NCI-H774 (cell line): ENCODE data around the gene SHH.
"Not testable (repeated sequence)": the region's sequence is repeated elsewhere in the genome, so short reads cannot be mapped to it uniquely, and the experiment has no call there.

Experiments used
- DNase-seq: peaks from one replicate; lab custom pipeline; 2025; lab: John Stamatoyannopoulos, UW

Gene SHH

DNA sequence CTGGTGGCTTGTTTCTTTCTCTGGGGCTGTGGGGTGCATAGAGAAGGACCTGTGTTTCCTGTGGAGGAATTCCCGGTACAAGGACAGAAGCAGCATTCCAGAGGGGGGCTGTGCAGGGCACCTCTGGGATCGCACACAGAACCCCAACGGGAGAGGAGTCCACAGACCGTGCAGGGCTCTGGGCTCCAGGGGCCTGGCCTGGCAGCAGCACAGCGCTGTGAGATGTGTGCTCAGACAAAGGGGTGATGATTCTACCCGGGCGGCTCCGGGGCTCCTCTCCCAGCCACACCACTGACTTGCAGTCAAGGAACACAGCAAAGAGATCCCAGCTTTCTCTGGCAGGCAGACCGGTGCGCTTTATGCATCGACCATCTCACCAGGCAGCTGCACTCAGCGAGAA, 6.9 kb upstream of the SHH start:
- no peak for DNase-seq

- no peak for DNase-seq
Measured at GRCh38 chr7:155818820-155819168, 6.5 kb upstream of the SHH start.

- DNase-seq: no peak
Measured at GRCh38 chr7:155818154-155818819, 6.0 kb upstream of the SHH start.

DNA sequence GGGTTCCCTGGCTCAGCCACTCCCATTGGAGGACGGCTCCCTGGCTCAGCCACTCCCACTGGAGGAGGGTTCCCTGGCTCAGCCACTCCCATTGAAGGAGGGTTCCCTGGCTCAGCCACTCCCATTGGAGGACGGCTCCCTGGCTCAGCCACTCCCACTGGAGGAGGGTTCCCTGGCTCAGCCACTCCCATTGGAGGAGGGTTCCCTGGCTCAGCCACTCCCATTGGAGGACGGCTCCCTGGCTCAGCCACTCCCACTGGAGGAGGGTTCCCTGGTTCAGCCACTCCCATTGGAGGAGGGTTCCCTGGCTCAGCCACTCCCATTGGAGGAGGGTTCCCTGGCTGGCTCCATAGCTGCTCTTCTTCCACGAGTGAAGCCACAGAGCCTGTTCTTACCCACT, 5.3 kb upstream of the SHH start:
- not testable (repeated sequence) for DNase-seq

DNA sequence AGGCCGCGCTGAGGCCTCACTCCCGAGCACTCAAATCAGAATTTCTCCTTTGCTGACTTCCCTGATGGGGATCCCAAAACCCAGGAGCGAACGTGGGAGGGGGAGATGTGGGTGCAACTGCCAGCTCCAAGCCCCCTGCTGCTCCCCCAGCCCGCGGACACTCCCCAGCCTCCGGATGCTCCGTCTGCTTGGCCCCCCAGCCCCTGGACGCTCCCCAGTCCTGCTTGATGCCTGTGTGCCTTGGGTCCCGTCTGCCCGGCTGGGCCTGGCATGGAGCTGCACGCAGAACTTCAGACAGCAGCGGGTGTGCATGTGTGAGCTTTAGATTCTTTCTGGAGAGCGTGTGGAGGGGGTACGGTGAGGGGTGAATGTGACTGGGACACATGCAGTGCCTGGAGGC, 4.7 kb upstream of the SHH start:
- DNase-seq: no peak

DNA sequence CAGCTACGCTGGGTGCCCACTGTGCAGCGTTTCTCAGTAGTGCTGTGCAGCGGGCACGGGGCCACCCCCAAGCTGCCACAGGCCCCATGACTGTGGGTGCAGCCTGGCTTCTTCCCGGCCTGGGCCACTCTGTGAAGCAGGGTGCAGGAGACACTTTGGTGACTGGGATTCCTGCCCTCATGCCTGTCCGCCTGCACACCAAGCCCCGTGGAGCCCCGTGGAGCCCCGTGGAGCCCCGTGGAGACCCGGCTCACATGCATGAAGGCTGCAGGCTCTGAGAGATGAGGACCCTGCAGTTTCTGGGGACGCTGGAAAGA, 3.9 kb upstream of the SHH start:
- no peak for DNase-seq

DNA sequence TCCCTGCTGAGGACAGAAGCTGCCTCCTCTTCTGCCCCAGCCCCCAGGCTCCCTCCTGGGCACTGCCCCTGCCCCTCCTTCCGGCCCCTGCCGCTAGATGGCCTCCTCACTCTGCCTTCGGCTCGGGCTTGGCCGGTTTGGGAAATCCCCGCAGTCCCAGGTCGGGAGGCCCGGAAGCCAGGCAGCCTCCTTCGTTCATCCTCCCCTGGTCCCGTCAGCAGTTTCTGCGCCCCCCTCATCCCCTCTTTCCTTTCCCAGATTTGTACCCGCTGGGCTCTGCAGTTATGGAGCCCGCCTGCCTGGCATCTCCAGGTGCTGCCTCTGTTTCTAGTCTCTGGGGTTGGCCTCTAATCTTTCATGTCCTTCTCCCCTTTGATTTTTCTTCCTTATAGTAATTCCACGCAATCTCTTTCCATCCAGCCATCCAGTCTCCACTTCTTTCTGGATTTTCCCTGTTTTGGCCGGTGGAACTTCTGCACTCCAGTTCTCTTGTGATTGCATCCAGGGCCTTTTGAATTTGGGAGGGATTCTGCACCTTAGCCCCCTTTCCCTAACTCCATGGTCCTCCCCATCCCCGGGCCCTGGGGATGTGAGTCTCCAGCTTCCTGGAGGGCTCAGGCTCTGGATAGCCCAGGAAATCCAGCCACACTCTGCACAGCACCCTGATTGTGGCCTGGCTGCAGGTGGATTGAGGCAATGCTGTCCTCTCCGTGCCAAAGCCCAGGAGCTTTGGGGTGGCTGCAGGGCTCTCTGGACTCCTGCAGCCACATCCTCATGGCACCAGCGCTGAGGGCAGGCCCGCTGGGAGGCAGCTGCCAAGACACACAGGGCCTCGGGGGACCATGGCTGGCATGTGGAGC, 3.3 kb upstream of the SHH start:
- DNase-seq: no peak

- no peak for DNase-seq
Measured at GRCh38 chr7:155814316-155815276, 2.3 kb upstream of the SHH start.

GRCh38 chr7:155813546-155814315, 1.5 kb upstream of the SHH start:
- DNase-seq: no peak

DNA sequence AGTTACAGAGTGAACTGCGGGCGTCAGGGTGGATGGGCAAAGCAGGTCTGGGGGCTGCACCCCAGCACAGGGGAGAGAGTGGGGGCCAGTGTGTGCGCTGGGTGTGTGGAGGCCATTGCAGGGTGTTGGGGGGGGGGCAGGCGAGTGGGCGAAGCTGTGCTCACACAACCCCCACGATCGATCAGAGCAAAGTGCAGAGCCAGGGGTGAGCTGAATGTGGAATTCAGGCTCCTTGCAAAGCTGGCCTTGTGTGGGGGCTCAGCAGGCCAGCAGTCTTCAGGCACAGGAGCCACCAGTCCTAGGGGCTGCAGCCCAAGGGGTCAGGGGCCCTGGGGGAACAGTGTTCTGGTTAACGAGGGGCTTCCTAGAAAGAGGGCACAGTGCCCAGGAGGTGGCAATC, 862 bp upstream of the SHH start:
- DNase-seq: no peak

DNA sequence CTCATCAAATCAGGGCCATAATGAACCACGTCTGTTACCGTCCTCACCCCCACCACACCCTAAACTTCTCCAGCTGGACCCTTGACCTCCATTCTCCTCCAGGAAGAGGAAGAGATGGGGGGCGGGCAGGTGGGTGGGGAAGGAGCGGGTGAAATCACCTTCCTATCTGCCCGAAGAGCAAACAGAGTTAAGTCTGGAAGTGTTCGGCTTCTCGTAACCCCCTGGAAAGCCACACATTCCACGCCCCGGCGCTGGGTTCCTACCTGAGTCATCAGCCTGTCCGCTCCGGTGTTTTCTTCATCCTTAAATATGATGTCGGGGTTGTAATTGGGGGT, 736 bp downstream of the SHH start:
- DNase-seq: no peak

DNA sequence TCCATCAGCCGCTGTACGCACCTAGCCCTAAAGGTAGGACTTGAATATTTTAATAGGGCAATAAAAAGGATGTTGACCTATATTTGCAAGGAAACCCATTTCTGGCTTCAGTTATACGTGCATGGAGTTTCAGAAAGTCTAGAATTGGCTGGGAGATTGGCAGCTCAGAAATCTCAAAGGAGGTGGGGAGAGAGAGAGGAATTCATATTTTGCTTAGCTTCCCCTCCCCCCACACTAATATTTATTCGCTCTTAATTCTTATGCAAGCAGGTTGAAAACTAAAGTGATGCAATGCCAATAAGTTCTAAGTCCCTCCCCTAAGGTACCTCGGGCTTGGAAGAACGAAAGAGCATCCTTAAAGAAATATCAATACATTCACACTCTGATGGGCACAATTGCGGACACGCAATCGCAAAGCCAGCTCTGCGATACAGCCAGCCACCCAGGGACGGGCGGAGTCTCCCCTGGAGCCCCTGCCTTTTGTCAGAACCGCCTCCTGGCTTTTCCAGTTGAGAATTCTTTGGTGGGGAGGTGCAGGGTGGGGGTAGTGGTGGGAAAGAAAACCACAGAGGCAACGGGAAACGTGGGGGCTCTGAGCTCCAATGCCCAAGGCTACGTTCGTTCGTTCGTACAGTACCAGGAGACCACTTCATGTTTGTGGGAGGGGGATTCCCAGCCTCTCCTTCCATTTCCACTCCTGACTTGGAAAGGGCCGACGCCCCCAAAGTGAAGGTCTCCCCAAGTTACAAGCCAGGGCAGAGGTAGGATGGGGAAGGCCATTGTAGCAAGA, 1.3 kb downstream of the SHH start:
- no peak for DNase-seq

DNA sequence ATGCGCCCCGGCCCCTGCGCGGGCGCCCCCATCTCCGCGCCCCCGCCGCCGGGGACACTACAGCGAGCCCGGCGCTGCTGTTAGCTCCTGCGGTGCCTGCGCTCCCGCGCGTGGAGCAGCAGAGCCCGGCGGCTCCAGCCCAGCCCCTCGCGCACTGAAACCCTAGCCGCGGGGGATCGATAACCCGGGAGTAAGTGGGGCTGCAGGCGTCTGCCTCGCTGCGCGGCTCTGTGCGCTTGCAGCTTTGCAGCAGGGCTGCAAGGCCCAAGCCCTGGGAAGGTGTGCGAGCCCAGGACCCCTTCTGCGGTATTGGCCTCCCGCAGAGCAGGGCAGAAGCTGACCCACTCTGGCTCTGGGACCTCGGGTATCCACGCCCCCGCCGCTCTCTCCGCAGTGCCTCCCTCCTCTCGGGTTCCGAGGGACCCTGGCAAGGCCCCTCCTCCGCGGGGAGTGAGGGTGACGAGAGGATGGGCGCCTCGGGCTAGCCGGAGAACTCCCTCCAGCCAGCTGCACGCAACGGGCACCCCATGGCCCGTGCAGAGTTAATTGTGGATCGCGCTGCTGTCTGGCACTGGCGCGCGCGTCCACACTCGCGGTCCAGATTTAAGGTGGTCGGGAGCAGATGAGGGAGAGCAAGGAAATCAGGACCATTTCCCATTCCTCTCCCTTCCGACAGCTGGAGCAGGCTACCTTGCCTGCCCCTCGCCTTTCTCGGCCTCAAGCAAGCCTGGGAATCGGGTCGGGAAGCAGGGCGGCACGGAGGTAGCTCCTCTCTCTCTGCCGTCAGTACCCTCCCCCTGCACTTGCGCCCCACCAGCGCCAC, 2.1 kb downstream of the SHH start:
- no peak for DNase-seq

DNA sequence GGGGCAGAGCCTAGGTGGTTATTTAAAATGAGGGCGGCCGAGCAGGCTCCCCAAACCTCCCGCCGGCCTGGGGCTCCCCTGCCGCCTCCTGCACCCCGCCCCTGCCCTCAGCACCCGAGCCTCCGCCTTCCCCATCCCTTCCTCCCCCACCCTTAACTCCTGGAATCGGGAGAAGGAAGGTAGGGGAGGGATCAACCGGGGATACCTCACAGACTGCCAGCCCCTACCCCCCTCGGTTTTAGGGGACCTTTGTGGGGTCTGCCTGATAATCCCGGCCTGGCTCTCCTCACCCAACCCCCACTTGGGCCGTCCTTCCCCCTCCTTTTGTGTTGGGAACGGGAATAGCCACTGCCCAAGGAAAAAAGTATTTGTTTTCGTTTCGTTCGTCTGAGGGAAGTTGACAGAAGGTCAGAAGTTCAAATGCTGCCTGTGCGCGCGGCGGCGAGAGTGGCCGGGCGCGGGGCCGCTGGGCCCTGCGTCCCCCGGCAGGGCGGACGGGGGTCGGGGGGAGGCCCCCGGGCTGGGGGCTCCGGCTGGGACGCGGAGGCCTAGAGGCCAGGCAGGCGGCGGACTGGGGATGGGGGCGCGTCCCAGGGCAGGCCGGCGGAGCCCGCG, 2.8 kb downstream of the SHH start:
- DNase-seq: no peak

DNA sequence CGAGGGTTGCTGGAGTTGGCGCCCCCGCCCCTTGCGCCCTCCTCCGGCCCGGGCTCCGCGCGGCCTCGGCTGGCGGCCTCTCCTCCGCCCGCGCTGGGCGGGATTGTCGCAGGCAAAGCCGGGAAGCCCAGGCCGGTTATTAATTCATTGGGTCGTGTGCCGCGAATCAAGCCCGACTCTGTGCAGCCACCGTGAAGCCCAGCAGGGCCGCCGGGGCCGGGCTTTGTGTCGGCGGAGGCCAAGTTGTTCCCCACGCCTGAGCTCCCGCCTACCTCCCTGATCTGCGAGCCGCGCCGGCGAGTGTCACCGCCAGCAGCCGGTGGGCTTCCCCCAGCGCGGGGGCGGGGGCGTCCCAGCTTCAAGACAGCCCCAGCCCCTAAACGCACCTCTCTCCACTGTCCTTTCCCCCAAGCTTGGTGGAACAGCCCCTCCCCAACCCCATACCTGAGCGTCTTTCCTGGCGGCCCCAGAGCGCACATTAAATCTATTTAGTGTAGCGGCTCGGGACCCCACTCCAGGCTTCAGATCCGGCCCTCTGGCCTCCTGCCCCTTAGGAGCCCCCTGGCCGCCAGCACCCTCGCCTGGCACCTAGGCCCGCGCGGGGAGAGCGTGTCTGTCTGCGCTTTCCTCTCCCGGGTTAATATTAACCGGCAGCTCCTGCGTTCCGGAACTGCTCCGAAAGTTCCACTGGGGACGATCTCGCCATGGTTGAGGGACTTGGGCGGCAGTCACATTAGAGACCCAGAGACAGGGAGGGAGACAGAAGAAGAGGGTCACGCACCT, 3.5 kb downstream of the SHH start:
- DNase-seq: no peak

GRCh38 chr7:155807789-155808548, 4.3 kb downstream of the SHH start:
- DNase-seq: no peak

- no peak for DNase-seq
Measured at GRCh38 chr7:155807065-155807671, 5.1 kb downstream of the SHH start.
